Measurements from ENCODE around the gene PCDHB9.
"Not testable (repeated sequence)": the region's sequence is repeated elsewhere in the genome, so short reads cannot be mapped to it uniquely, and the experiment has no call there.

PCDHB9 gene

DNA sequence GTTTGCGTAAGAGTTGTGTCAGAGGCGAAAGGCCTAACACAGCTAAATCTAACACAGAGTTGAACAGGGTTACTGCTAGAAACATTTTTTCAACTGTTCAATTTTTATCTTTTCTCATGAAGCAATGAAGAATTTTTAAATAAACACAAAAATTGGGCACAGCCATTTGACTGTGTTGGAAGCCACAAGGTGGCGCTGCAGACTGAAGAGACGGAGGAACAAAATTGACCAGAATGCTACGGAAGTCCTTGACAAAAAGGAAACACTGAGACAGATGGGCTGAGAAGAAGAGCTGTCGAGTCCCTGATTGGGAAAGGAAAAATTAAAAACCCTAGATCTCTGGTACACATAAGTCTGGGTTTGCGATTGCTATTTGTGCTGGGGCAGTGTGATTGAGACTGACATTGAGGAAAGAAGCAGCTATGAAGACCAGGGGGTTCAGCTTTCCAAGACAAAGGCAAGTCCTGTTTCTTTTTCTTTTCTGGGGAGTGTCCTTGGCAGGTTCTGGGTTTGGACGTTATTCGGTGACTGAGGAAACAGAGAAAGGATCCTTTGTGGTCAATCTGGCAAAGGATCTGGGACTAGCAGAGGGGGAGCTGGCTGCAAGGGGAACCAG lies at the start of gene PCDHB9:
TSS of gene PCDHB9 (plus strand) at position 265 of the 616 bp plus-strand sequence. CDS start at position 423, 158 bp downstream.
- no peak for DNase-seq

DNA sequence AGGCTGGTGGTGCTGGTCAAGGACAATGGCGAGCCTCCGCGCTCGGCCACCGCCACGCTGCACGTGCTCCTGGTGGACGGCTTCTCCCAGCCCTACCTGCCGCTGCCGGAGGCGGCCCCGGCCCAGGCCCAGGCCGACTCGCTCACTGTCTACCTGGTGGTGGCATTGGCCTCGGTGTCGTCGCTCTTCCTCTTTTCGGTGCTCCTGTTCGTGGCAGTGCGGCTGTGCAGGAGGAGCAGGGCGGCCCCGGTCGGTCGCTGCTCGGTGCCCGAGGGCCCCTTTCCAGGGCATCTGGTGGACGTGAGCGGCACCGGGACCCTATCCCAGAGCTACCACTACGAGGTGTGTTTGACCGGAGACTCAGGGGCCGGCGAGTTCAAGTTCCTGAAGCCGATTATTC lies 49.6 kb upstream of the PCDHB9 start:
- not testable (repeated sequence) for DNase-seq

DNA sequence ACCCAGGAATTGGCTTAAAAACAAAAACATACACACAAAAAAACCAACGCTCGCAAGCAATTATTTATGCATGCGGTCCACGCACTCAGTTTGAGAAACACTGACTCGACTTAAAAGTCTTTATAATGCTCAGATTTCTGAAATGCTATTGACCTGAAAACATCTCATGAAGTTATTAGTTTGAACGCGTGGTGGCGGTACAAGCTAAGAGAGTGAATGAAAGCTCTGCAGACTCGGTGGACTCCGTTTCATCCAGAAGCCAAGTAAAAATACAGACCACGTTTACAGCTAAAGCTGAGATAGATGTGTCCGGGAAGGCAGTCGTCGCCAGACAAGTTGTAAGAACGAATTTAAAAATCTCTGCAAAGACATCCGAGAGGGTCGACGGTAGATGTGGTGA lies 37.1 kb upstream of the PCDHB9 start, which contains the start of gene PCDHB6:
TSS of gene PCDHB6 (plus strand) at position 246 of the 400 bp plus-strand sequence. CDS start 201 bp downstream, outside the sequence.
- DNase-seq = no peak

DNA sequence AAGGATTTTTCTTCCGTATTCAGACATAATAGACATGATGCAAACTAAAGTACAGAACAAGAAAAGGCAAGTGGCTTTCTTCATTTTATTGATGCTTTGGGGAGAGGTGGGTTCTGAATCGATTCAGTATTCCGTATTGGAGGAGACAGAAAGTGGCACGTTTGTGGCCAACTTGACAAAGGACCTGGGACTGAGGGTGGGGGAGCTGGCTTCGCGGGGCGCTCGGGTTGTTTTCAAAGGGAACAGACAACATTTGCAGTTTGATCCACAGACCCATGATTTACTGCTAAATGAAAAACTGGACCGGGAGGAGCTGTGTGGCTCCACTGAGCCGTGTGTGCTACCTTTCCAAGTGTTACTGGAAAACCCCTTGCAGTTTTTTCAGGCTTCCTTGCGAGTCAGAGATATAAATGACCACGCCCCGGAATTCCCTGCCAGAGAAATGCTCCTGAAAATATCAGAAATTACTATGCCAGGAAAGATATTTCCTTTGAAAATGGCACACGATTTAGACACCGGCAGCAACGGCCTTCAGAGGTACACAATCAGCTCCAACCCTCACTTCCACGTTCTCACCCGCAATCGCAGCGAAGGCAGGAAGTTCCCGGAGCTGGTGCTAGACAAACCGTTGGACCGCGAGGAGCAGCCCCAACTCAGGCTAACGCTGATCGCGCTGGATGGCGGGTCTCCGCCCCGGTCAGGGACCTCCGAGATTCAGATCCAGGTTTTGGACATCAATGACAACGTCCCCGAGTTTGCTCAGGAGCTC lies 36.6 kb upstream of the PCDHB9 start:
- no peak for DNase-seq

DNA sequence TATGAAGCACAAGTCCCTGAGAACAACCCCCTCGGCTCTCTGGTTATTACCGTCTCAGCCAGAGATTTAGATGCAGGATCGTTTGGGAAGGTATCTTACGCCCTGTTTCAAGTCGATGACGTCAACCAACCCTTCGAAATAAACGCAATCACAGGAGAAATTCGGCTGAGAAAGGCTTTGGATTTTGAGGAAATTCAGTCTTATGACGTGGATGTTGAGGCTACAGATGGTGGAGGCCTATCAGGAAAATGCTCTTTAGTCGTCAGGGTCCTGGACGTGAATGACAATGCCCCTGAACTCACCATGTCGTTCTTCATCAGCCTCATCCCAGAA lies 36.0 kb upstream of the PCDHB9 start:
- DNase-seq = no peak

DNA sequence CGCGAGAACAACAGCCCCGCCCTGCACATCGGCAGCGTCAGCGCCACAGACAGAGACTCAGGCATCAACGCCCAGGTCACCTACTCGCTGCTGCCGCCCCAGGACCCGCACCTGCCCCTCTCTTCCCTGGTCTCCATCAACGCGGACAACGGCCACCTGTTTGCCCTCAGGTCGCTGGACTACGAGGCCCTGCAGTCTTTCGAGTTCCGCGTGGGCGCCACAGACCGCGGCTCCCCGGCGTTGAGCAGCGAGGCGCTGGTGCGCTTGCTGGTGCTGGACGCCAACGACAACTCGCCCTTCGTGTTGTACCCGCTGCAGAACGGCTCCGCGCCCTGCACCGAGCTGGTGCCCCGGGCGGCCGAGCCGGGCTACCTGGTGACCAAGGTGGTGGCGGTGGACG lies 35.3 kb upstream of the PCDHB9 start:
- DNase-seq = not testable (repeated sequence)

DNA sequence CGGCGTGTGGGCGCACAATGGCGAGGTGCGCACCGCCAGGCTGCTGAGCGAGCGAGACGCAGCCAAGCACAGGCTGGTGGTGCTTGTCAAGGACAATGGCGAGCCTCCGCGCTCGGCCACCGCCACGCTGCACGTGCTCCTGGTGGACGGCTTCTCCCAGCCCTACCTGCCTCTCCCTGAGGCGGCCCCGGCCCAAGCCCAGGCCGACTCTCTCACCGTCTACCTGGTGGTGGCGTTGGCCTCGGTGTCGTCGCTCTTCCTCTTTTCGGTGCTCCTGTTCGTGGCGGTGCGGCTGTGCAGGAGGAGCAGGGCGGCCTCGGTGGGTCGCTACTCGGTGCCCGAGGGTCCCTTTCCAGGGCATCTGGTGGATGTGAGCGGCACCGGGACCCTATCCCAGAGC lies 34.9 kb upstream of the PCDHB9 start:
- DNase-seq = not testable (repeated sequence)

DNA sequence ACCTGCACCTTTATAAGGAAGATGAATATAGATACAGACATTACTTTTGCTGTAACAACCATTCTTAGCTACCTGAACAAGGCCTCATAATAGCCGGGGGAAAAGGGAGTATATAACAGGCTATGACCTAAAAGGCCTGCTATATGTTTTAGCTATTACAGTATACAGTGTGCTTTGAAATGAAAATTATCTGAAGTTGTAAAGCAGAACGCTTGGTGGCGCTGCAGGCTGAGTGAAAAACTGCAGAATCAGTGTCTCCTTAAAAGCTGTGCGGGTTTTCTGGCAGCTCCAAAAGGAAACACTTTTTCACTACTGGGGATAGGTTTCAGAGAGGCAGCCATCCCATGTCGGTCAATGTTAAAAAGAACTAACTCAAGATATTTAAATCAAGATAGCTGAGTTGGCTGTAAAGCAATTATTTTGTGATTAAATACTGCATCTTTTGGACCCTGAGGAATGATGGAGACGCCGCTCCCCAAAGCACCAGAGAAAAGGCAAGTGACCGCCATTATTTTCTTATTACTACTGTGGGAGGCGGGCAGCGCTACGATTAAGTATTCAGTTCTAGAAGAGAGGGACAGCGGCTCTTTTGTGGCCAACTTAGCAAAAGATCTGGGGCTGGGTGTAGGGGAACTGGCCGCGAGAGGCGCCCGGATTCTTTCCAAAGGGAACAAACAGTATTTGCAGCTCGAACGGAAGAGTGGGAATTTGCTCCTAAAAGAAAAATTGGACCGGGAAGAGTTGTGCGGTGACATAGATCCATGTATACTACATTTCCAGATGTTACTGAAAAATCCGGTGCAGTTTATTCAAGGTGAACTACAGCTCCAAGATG lies 31.2 kb upstream of the PCDHB9 start:
- DNase-seq = no peak

DNA sequence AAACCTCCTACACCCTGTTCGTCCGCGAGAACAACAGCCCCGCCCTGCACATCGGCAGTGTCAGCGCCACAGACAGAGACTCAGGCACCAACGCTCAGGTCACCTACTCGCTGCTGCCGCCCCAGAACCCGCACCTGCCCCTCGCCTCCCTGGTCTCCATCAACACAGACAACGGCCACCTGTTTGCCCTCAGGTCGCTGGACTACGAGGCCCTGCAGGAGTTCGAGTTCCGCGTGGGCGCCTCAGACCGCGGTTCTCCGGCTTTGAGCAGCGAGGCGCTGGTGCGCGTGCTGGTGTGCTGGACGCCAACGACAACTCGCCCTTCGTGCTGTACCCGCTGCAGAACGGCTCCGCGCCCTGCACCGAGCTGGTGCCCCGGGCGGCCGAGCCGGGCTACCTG lies 29.6 kb upstream of the PCDHB9 start:
- not testable (repeated sequence) for DNase-seq

DNA sequence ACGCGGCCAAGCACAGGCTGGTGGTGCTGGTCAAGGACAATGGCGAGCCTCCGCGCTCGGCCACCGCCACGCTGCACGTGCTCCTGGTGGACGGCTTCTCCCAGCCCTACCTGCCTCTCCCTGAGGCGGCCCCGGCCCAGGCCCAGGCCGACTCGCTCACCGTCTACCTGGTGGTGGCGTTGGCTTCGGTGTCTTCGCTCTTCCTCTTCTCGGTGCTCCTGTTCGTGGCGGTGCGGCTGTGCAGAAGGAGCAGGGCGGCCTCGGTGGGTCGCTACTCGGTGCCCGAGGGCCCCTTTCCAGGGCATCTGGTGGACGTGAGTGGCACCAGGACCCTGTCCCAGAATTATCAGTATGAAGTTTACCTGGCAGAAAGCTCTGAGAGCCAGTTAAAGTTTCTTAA lies 29.1 kb upstream of the PCDHB9 start:
- not testable (repeated sequence) for DNase-seq

DNA sequence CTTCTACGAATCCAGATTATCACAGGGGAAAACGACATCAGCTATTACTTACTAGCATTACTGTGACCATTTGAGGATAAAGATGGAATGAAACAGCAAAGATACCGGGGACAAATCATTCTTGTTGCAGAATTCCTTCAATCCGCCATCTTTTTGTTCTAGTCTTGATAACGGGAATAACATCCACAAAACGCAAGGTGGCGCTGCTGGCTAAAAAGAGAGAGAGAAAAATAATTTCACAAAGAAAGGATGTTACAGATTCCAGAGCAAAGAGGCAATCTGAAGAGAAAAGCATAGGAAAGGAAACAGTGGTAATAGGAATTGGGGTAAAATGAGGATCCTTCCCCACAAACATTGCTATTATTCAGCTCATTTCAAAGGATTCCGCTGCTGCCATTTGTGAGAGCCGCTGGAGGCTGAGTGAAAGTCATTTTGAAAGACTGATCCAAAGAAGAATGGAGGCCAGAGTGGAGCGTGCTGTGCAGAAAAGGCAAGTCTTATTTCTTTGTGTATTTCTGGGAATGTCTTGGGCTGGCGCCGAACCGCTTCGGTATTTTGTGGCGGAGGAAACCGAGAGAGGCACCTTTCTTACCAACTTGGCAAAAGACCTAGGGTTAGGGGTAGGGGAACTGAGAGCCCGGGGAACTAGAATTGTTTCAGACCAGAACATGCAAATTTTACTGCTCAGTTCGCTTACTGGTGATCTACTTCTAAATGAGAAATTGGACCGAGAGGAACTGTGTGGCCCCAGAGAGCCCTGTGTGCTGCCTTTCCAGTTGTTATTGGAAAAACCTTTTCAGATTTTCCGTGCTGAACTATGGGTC lies 14.4 kb upstream of the PCDHB9 start, which contains the start of gene PCDHB7:
TSS of gene PCDHB7 (plus strand) at position 264 of the 824 bp plus-strand sequence. CDS start at position 456, 192 bp downstream.
- no peak for DNase-seq

DNA sequence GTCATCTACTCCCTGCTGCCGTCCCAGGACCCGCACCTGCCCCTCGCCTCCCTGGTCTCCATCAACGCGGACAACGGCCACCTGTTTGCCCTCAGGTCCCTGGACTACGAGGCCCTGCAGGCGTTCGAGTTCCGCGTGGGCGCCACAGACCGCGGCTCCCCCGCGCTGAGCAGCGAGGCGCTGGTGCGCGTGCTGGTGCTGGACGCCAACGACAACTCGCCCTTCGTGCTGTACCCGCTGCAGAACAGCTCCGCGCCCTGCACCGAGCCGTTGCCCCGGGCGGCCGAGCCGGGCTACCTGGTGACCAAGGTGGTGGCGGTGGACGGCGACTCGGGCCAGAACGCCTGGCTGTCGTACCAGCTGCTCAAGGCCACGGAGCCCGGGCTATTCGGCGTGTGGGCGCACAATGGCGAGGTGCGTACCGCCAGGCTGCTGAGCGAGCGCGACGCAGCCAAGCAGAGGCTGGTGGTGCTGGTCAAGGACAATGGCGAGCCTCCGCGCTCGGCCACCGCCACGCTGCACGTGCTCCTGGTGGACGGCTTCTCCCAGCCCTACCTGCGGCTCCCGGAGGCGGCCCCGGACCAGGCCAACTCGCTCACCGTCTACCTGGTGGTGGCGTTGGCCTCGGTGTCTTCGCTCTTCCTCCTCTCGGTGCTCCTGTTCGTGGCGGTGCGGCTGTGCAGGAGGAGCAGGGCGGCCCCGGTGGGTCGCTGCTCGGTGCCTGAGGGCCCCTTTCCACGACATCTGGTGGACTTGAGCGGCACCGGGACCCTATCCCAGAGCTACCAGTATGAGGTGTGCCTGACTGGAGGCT lies 12.5 kb upstream of the PCDHB9 start:
- not testable (repeated sequence) for DNase-seq

DNA sequence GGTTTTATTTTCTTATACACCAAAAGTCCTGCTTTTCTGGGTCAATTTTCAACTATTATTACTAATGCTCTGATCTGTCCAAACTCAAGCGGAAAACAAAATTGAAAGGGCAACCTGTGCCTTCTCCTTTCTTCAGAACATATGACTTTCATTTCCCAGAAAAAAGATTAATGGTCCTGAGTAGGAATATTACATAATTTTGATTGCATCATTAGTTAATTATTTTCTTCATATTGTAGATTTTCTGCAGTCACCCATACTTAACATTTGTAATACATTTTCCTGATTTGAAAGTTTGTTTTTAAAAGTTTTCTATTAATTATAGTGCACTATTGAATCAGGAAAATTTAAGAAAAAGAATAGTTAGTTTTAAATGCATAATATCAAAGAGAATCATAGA lies 11.0 kb upstream of the PCDHB9 start:
- DNase-seq = no peak

DNA sequence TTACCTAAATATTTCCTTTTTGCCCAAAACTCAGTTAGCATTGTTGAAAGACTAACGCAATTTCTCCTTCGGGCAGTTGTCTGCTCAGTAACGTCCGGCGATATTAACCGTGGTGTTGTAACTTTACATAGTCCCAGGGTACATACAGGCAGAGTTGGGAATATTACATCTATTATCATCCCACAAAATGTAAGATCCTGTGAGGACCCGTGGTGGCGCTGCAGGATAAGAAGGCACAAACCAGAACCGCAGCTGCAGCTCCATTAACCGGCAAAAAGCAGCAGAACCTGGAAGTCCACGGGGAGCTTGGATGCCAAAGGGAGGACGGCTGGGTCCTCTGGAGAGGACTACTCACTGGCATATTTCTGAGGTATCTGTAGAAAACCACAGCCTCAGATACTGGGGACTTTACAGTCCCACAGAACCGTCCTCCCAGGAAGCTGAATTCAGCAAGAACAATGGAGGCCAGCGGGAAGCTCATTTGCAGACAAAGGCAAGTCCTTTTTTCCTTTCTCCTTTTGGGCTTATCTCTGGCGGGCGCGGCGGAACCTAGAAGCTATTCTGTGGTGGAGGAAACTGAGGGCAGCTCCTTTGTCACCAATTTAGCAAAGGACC lies 9.3 kb upstream of the PCDHB9 start, which contains the start of gene PCDHB8:
TSS of gene PCDHB8 (plus strand) at position 214 of the 615 bp plus-strand sequence. CDS start at position 459, 245 bp downstream.
- DNase-seq = not testable (repeated sequence)

DNA sequence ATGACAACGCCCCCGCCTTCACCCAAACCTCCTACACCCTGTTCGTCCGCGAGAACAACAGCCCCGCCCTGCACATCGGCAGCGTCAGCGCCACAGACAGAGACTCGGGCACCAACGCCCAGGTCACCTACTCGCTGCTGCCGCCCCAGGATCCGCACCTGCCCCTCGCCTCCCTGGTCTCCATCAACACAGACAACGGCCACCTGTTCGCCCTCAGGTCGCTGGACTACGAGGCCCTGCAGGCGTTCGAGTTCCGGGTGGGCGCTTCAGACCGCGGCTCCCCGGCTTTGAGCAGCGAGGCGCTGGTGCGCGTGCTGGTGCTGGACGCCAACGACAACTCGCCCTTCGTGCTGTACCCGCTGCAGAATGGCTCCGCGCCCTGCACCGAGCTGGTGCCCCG lies 7.6 kb upstream of the PCDHB9 start:
- DNase-seq = not testable (repeated sequence)

DNA sequence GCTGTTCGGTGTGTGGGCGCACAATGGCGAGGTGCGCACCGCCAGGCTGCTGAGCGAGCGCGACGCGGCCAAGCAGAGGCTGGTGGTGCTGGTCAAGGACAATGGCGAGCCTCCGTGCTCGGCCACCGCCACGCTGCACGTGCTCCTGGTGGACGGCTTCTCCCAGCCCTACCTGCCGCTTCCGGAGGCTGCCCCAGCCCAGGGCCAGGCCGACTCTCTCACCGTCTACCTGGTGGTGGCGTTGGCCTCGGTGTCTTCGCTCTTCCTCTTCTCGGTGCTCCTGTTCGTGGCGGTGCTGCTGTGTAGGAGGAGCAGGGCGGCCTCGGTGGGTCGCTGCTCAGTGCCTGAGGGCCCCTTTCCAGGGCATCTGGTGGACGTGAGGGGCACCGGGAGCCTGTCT lies 7.1 kb upstream of the PCDHB9 start:
- DNase-seq = not testable (repeated sequence)

DNA sequence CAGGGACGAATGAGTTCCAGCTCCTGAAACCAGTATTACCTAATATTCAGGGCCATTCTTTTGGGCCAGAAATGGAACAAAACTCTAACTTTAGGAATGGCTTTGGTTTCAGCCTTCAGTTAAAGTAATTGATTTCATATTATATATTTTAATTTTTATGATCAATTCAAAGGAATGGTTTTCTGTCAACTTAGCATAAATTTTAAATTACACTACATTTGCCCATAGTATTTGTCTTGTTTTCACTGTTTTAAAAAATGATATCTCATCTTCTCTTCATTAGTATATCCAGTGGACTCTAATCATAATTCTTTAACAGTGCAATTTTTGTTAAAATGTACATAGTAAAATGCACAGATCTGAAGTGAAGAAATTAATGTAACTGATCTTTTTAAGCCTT lies 6.6 kb upstream of the PCDHB9 start:
- no peak for DNase-seq

DNA sequence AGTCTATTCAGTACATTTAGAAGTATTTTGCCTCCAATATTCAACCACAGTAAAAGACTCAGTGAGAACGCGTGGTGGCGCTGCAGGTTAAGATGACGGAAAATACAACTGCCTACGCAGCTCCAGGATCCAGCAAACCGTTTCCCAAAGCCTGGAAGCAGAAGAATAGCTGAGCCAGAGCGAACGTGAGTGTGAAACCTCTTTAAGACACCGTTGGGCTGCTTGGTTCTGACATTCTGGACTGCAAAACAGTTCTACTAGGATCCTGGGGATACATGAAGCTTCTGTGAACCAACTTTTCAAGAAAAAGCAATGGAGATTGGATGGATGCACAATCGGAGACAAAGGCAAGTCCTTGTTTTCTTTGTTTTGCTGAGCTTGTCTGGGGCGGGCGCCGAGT lies 4.7 kb upstream of the PCDHB9 start, which contains the start of gene PCDHB16:
TSS of gene PCDHB16 (plus strand) at position 140 of the 400 bp plus-strand sequence. CDS start at position 313, 173 bp downstream.
- DNase-seq = no peak

DNA sequence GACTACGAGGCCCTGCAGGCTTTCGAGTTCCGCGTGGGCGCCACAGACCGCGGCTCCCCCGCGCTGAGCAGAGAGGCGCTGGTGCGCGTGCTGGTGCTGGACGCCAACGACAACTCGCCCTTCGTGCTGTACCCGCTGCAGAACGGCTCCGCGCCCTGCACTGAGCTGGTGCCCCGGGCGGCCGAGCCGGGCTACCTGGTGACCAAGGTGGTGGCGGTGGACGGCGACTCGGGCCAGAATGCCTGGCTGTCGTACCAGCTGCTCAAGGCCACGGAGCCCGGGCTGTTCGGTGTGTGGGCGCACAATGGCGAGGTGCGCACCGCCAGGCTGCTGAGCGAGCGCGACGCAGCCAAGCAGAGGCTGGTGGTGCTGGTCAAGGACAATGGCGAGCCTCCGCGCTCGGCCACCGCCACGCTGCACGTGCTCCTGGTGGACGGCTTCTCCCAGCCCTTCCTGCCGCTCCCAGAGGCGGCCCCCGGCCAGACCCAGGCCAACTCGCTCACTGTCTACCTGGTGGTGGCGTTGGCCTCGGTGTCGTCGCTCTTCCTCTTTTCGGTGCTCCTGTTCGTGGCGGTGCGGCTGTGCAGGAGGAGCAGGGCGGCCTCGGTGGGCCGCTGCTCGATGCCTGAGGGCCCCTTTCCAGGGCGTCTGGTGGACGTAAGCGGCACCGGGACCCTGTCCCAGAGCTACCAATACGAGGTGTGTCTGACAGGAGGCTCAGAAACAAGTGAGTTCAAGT lies 2.7 kb upstream of the PCDHB9 start:
- DNase-seq = not testable (repeated sequence)

DNA sequence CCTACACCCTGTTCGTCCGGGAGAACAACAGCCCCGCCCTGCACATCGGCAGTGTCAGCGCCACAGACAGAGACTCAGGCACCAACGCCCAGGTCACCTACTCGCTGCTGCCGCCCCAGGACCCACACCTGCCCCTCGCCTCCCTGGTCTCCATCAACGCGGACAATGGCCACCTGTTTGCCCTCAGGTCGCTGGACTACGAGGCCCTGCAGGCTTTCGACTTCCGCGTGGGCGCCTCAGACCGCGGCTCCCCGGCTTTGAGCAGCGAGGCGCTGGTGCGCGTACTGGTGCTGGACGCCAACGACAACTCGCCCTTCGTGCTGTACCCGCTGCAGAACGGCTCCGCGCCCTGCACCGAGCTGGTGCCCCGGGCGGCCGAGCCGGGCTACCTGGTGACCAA lies 1.7 kb downstream of the PCDHB9 start:
- not testable (repeated sequence) for DNase-seq
